Loucy (cell line): ENCODE measurements around the gene MPRIP.

ENCODE experiments used
- H2AFZ ChIP-seq: fragments of 200-600 bp; sonication (generic); 2 replicates; pipeline ENCODE4 v1.6.0; 2016; ENCODE audit warnings: antibody characterized with exemption, mild to moderate bottlenecking, low read length, moderate library complexity
- H3F3A ChIP-seq: fragments of 200-600 bp; 2 replicates; pipeline ENCODE4 v1.6.0; 2016; ENCODE audit warnings: antibody characterized with exemption, low read depth, mild to moderate bottlenecking
- H3K27me3 ChIP-seq: fragments of 200-600 bp; sonication (generic); 2 replicates; pipeline ENCODE4 v1.6.1; 2014; ENCODE audit warnings: low read length, mild to moderate bottlenecking; ENCODE audit not compliant: insufficient read depth, poor library complexity, severe bottlenecking
- H3K36me3 ChIP-seq: fragments of 200-600 bp; sonication (generic); 2 replicates; pipeline ENCODE4 v1.6.1; 2016; ENCODE audit warnings: low read length; ENCODE audit not compliant: insufficient read depth
- H3K4me1 ChIP-seq: fragments of 200-600 bp; sonication (generic); 2 replicates; pipeline ENCODE4 v1.5.1; 2014; ENCODE audit warnings: low read length, mild to moderate bottlenecking; ENCODE audit not compliant: insufficient read depth, poor library complexity, severe bottlenecking
- H3K4me2 ChIP-seq: fragments of 200-600 bp; sonication (generic); 2 replicates; pipeline ENCODE4 v1.6.0; 2014; ENCODE audit warnings: antibody characterized with exemption, low read length, low read depth, mild to moderate bottlenecking; ENCODE audit not compliant: poor library complexity, severe bottlenecking
- H3K4me3 ChIP-seq: fragments of 200-600 bp; sonication (generic); 2 replicates; pipeline ENCODE4 v1.5.1; 2014; ENCODE audit warnings: low read length, mild to moderate bottlenecking, mixed read lengths; ENCODE audit not compliant: poor library complexity, severe bottlenecking
- H3K79me2 ChIP-seq: fragments of 200-600 bp; sonication (generic); 2 replicates; pipeline ENCODE4 v1.6.1; 2014; ENCODE audit warnings: low read length; ENCODE audit not compliant: insufficient read depth
- H3K9ac ChIP-seq: fragments of 200-600 bp; sonication (generic); 2 replicates; pipeline ENCODE4 v1.6.0; 2014; ENCODE audit warnings: mild to moderate bottlenecking, low read depth, low read length, moderate library complexity; ENCODE audit not compliant: poor library complexity, severe bottlenecking
- H3K9me2 ChIP-seq: fragments of 200-600 bp; sonication (generic); replicated peaks from 2 replicates; pipeline ENCODE4 v1.6.1; 2016; ENCODE audit warnings: low read depth, low read length, mixed read lengths
- H3K9me3 ChIP-seq: fragments of 200-600 bp; sonication (generic); 2 replicates; pipeline ENCODE4 v1.6.1; 2014; ENCODE audit warnings: mild to moderate bottlenecking, antibody characterized with exemption, low read length, low read depth; ENCODE audit not compliant: insufficient read depth
- H4K20me1 ChIP-seq: fragments of 200-600 bp; sonication (generic); 2 replicates; pipeline ENCODE4 v1.6.0; 2014; ENCODE audit warnings: antibody characterized with exemption, low read length, mild to moderate bottlenecking; ENCODE audit not compliant: insufficient read depth, poor library complexity, severe bottlenecking
- CTCF ChIP-seq: fragments of 200-600 bp; sonication (generic); conservative IDR thresholded peaks from 2 replicates; pipeline ENCODE4 v1.5.1; 2014; ENCODE audit warnings: mild to moderate bottlenecking, antibody characterized with exemption, low read length
- EZH2phosphoT487 ChIP-seq: fragments of 200-600 bp; IDR thresholded peaks from 2 replicates; pipeline ENCODE4 v1.6.1; 2018; ENCODE audit warnings: antibody characterized with exemption, mild to moderate bottlenecking, moderate library complexity, borderline replicate concordance

MPRIP gene

GRCh38 chr17:17144061-17144460 is 101.8 kb downstream of the MPRIP start:
- no peak for TF ChIP-seq EZH2phosphoT487
- TF ChIP-seq CTCF = no peak

GRCh38 chr17:17144916-17145665 is 102.8 kb downstream of the MPRIP start:
- no peaks in the 10 kb centered on the region for H4K20me1 ChIP-seq
- H3K79me2 ChIP-seq = no peaks in the 10 kb centered on the region
- no peak overlapping the region for H3K9ac ChIP-seq
- peaks cover 78% of the 10 kb centered on the region; the same call in 1 of the 2 replicates for H3K36me3 ChIP-seq
- no peak overlapping the region for H3K4me2 ChIP-seq
- H3K4me1 ChIP-seq = no peaks in the 10 kb centered on the region
- H3K9me3 ChIP-seq = no peaks in the 10 kb centered on the region
- H3K27me3 ChIP-seq = no peaks in the 10 kb centered on the region
- no peak overlapping the region for H3K4me3 ChIP-seq
- no peak overlapping the region for H2AFZ ChIP-seq
- no peak for TF ChIP-seq EZH2phosphoT487
- TF ChIP-seq CTCF = no peak
- H3K9me2 ChIP-seq = no peaks in the 10 kb centered on the region
- H3F3A ChIP-seq = no peaks in the 10 kb centered on the region

More at GRCh38 chr17:17144061-17144460, 101.8 kb downstream of the MPRIP start:
- Histone ChIP-seq H3K9ac (no peak overlapping the region), H3K4me2 (no peak overlapping the region), H3F3A (no peaks in the 10 kb centered on the region), H3K9me2 (no peaks in the 10 kb centered on the region), H3K79me2 (no peaks in the 10 kb centered on the region), H3K4me3 (no peak overlapping the region), H2AFZ (no peak overlapping the region), H4K20me1 (no peaks in the 10 kb centered on the region), H3K36me3 (peaks cover 85% of the 10 kb centered on the region; the same call in 1 of the 2 replicates), H3K4me1 (no peaks in the 10 kb centered on the region), H3K9me3 (no peaks in the 10 kb centered on the region), H3K27me3 (no peaks in the 10 kb centered on the region)

- no peak overlapping the region for H3K4me2 ChIP-seq
- no peak overlapping the region for H2AFZ ChIP-seq
- H3F3A ChIP-seq = no peaks in the 10 kb centered on the region
- H3K9me3 ChIP-seq = no peaks in the 10 kb centered on the region
- H3K9ac ChIP-seq = no peak overlapping the region
- H4K20me1 ChIP-seq = no peaks in the 10 kb centered on the region
- no peaks in the 10 kb centered on the region for H3K4me1 ChIP-seq
- no peaks in the 10 kb centered on the region for H3K27me3 ChIP-seq
- TF ChIP-seq EZH2phosphoT487 (no peak), CTCF (peak; percentile 57)
- H3K79me2 ChIP-seq = no peaks in the 10 kb centered on the region
- no peaks in the 10 kb centered on the region for H3K9me2 ChIP-seq
- H3K4me3 ChIP-seq = no peak overlapping the region
- peaks cover 77% of the 10 kb centered on the region; the same call in 1 of the 2 replicates for H3K36me3 ChIP-seq
These were observed 104.6 kb downstream of the MPRIP start for GRCh38 chr17:17146786-17147406.
